Measurements from ENCODE around the gene CAMTA1.

GRCh38 chr1:7767176-7767575 is 981.9 kb downstream of the CAMTA1 start:
- no peak for TF ChIP-seq CTCF (IDR thresholded peaks at IDR 0.05)
- no peak for TF ChIP-seq POLR2A (IDR thresholded peaks at IDR 0.05)
- TF ChIP-seq POLR2AphosphoS5 (IDR thresholded peaks at IDR 0.05): no peak

Data from upper lobe of left lung (tissue), 4 donors.